Fibroblast of lung (primary cell): Measurements from ENCODE around the gene DSG1. TPM values are rescaled to one million over a fixed set of nuclear protein-coding genes. Genes with fewer than 3 reads are reported as not detected.
A peak's percentile ranks its signal among the peaks of the same experiment; 100 is the strongest.

Experiments
- DNase-seq, 2 donors: peaks; one replicate each; pipeline versions ENCODE4 v3.0.0 to v3.0.0-alpha.2; 2010; ENCODE audit warnings: low read depth in 2 of 2
- H2AFZ ChIP-seq: 2 replicates; pipeline ENCODE4 v1.5.1; 2012; ENCODE audit warnings: low read length, control low read depth, inconsistent platforms
- H3K27ac ChIP-seq: 2 replicates; pipeline ENCODE4 v1.5.1; 2011; ENCODE audit warnings: low read length, control low read depth; ENCODE audit not compliant: insufficient read depth
- H3K27me3 ChIP-seq: 2 replicates; pipeline ENCODE4 v1.5.1; 2011; ENCODE audit warnings: mild to moderate bottlenecking, low read length; ENCODE audit not compliant: control insufficient read depth, insufficient read depth
- H3K36me3 ChIP-seq: 2 replicates; pipeline ENCODE4 v1.5.1; 2011; ENCODE audit warnings: low read length; ENCODE audit not compliant: control insufficient read depth, insufficient read depth
- H3K4me1 ChIP-seq: 2 replicates; pipeline ENCODE4 v1.5.1; 2011; ENCODE audit warnings: low read length; ENCODE audit not compliant: control insufficient read depth, insufficient read depth; ENCODE audit errors: extremely low read depth
- H3K4me2 ChIP-seq: 2 replicates; pipeline ENCODE4 v1.5.1; 2011; ENCODE audit warnings: low read length, control low read depth; ENCODE audit not compliant: insufficient read depth; ENCODE audit errors: extremely low read depth
- H3K4me3 ChIP-seq, 4 experiments: fragments of 200-600 bp in 1 of 4; sonication (generic) in 1 of 4; replicated peaks in 1 of 4; 2 replicates each; pipeline ENCODE4 v1.5.1; 2011 to 2016; ENCODE audit warnings: low read length in 4 of 4, low read depth in 3 of 4, mild to moderate bottlenecking in 3 of 4, control low read depth in 2 of 4, inconsistent platforms in 1 of 4, mixed read lengths in 1 of 4; ENCODE audit not compliant: insufficient read depth in 1 of 4; ENCODE audit errors: control extremely low read depth in 1 of 4
- H3K79me2 ChIP-seq: 2 replicates; pipeline ENCODE4 v1.5.1; 2012; ENCODE audit warnings: mild to moderate bottlenecking, low read length, inconsistent platforms; ENCODE audit not compliant: control insufficient read depth, insufficient read depth
- H3K9ac ChIP-seq: 2 replicates; pipeline ENCODE4 v1.5.1; 2011; ENCODE audit warnings: mild to moderate bottlenecking, low read length, control low read depth; ENCODE audit not compliant: insufficient read depth
- H3K9me3 ChIP-seq: 2 replicates; pipeline ENCODE4 v1.5.1; 2012; ENCODE audit warnings: low read depth, low read length; ENCODE audit not compliant: control insufficient read depth, insufficient read depth
- H4K20me1 ChIP-seq: 2 replicates; pipeline ENCODE4 v1.5.1; 2011; ENCODE audit warnings: low read length; ENCODE audit not compliant: control insufficient read depth, insufficient read depth; ENCODE audit errors: extremely low read depth
- CTCF ChIP-seq, 2 donors: IDR thresholded peaks in 1 of 2; conservative IDR thresholded peaks in 1 of 2; 1 replicate in 1 of 2; 2 replicates in 1 of 2; pipeline ENCODE4 v1.5.1; 2011 to 2012; ENCODE audit warnings: low read length in 2 of 2, control low read depth in 1 of 2, inconsistent platforms in 1 of 2, low read depth in 1 of 2, mild to moderate bottlenecking in 1 of 2
- EZH2 ChIP-seq: IDR thresholded peaks from 2 replicates; pipeline ENCODE4 v1.5.1; 2012; ENCODE audit warnings: low read length, control low read depth, mild to moderate bottlenecking; ENCODE audit errors: missing control alignments
- polyA plus RNA-seq, 2 donors: library from polyadenylated mRNA; depleted of rRNA in 1 of 2; stranded (reverse) in 1 of 2; unstranded in 1 of 2; fragments of >200 nt; gene quantifications; 2 replicates each; pipeline ENCODE4 v1.2.1, GENCODE V29; 2011 to 2012; ENCODE audit warnings: missing spikeins in 1 of 2
- total RNA-seq: library from RNA; depleted of rRNA; stranded (reverse); fragments of >200 nt; gene quantifications from 2 replicates; pipeline ENCODE4 v1.2.1, GENCODE V29; 2014

DSG1 gene
- total and polyA plus RNA-seq, 2 donors (not counting 1 experiment from before 2014, with no cell fraction given), result not detected

DNA sequence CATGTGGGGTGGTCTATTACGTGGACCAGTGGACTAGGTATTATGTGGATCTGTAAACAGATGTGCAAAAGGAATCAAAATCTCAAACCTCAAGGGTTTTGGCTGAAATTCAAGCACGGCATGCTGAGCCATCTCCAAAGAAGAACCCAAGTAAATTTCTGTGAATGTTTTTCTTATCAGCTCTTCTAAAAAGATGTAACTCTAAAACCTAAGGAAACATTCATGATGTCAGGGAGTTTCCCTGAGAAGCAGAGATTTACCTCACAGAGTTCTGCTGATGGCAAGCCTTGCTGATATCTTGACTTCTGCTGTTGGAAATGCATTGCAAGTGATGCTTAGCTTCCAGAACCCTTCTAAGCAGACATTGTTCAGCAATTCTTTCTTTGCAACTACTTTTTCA, 80.2 kb downstream of the DSG1 start:
- DNase-seq, result peak in 1 of 2 donors; percentile 6
- TF ChIP-seq EZH2 (no peak), CTCF (conservative IDR thresholded peaks at IDR 0.05 in 1 of 2, IDR thresholded peaks at IDR 0.05 in 1 of 2; ENCODE audit: low read depth in 1 of 2, low read length in 2 of 2) (no peak)
- Histone ChIP-seq H3K4me1 (no peaks in the 10 kb centered on the region), H3K79me2 (no peaks in the 10 kb centered on the region), H3K27me3 (no peaks in the 10 kb centered on the region), H3K4me3 (no peak overlapping the region), H2AFZ (no peak overlapping the region), H3K36me3 (no peaks in the 10 kb centered on the region), H3K27ac (no peak overlapping the region), H3K4me2 (no peak overlapping the region), H4K20me1 (no peaks in the 10 kb centered on the region), H3K9me3 (no peaks in the 10 kb centered on the region), H3K9ac (no peak overlapping the region)

GRCh38 chr18:31399306-31400032, 81.5 kb downstream of the DSG1 start:
- no peaks in the 10 kb centered on the region for H3K27me3 ChIP-seq

More at GRCh38 chr18:31399306-31400032, 81.5 kb downstream of the DSG1 start:
- no peak overlapping the region for H3K9ac ChIP-seq
- no peaks in the 10 kb centered on the region for H3K9me3 ChIP-seq
- DNase-seq, result peak in 1 of 2 donors; percentile 81
- H4K20me1 ChIP-seq, result no peaks in the 10 kb centered on the region
- TF ChIP-seq CTCF (conservative IDR thresholded peaks at IDR 0.05 in 1 of 2, IDR thresholded peaks at IDR 0.05 in 1 of 2; ENCODE audit: low read depth in 1 of 2, low read length in 2 of 2), result no peak
- TF ChIP-seq EZH2, result no peak
- H3K79me2 ChIP-seq, result no peaks in the 10 kb centered on the region
- H2AFZ ChIP-seq, result no peak overlapping the region
- H3K4me3 ChIP-seq, result no peak overlapping the region
- H3K4me2 ChIP-seq, result no peak overlapping the region
- H3K36me3 ChIP-seq, result no peaks in the 10 kb centered on the region
- no peak overlapping the region for H3K27ac ChIP-seq
- no peaks in the 10 kb centered on the region for H3K4me1 ChIP-seq
